Karpas-422 (cell line): ENCODE data around the gene BRD9. TPM values are rescaled to one million over a fixed set of nuclear protein-coding genes. Genes with fewer than 3 reads are reported as not detected.
"Not testable (repeated sequence)": the region's sequence is repeated elsewhere in the genome, so short reads cannot be mapped to it uniquely, and the experiment has no call there.

ENCODE experiments used
- DNase-seq: peaks from one replicate; pipeline ENCODE4 v3.0.0-alpha.2; 2015
- H2AFZ ChIP-seq: fragments of 200-600 bp; sonication (generic); 2 replicates; pipeline ENCODE4 v1.6.1; 2014; ENCODE audit warnings: antibody characterized with exemption, low read length, mixed read lengths
- H3K27ac ChIP-seq: fragments of 200-600 bp; sonication (generic); 2 replicates; pipeline ENCODE4 v1.5.1; 2014; ENCODE audit warnings: mild to moderate bottlenecking, low read length, moderate library complexity
- H3K27me3 ChIP-seq: fragments of 200-600 bp; sonication (generic); 2 replicates; pipeline ENCODE4 v1.6.1; 2014; ENCODE audit warnings: low read length, mixed read lengths
- H3K36me3 ChIP-seq: fragments of 200-600 bp; sonication (generic); 2 replicates; pipeline ENCODE4 v1.6.1; 2014; ENCODE audit warnings: low read length, mixed read lengths; ENCODE audit not compliant: insufficient read depth
- H3K4me1 ChIP-seq: fragments of 200-600 bp; sonication (generic); 2 replicates; pipeline ENCODE4 v1.6.1; 2014; ENCODE audit warnings: mild to moderate bottlenecking, low read length, mixed read lengths
- H3K4me2 ChIP-seq: fragments of 200-600 bp; sonication (generic); 2 replicates; pipeline ENCODE4 v1.6.1; 2014; ENCODE audit warnings: low read length, low read depth, mild to moderate bottlenecking; ENCODE audit not compliant: poor library complexity, severe bottlenecking
- H3K4me3 ChIP-seq: fragments of 200-600 bp; sonication (generic); 2 replicates; pipeline ENCODE4 v1.5.1; 2014; ENCODE audit warnings: mild to moderate bottlenecking, antibody characterized with exemption, low read length, mixed read lengths
- H3K79me2 ChIP-seq: fragments of 200-600 bp; sonication (generic); 2 replicates; pipeline ENCODE4 v1.6.1; 2014; ENCODE audit warnings: mild to moderate bottlenecking, low read length, mixed read lengths
- H3K9ac ChIP-seq: fragments of 200-600 bp; sonication (generic); 2 replicates; pipeline ENCODE4 v1.6.0; 2014; ENCODE audit warnings: low read length
- H3K9me2 ChIP-seq: fragments of 200-600 bp; sonication (generic), shearing (Covaris generic); replicated peaks from 2 replicates; pipeline ENCODE4 v1.6.0; 2014; ENCODE audit warnings: mild to moderate bottlenecking, low read length, moderate library complexity; ENCODE audit not compliant: insufficient read depth
- H3K9me3 ChIP-seq: fragments of 300-700, 200-600 bp; sonication (generic); 2 replicates; pipeline ENCODE4 v1.6.1; 2014; ENCODE audit warnings: low read length, mixed read lengths
- H4K20me1 ChIP-seq: fragments of 200-600 bp; sonication (generic); 2 replicates; pipeline ENCODE4 v1.6.1; 2014; ENCODE audit warnings: mild to moderate bottlenecking, antibody characterized with exemption, low read length, low read depth; ENCODE audit not compliant: insufficient read depth
- total RNA-seq: library from RNA; depleted of rRNA; stranded (reverse); fragments of >200 nt; shearing (Covaris generic); gene quantifications from 2 replicates; pipeline ENCODE4 v1.2.3, GENCODE V29; 2014; ENCODE audit warnings: low replicate concordance

Gene BRD9
- total RNA-seq, 1 experiment from 2014 or later, result 25.7 TPM

DNA sequence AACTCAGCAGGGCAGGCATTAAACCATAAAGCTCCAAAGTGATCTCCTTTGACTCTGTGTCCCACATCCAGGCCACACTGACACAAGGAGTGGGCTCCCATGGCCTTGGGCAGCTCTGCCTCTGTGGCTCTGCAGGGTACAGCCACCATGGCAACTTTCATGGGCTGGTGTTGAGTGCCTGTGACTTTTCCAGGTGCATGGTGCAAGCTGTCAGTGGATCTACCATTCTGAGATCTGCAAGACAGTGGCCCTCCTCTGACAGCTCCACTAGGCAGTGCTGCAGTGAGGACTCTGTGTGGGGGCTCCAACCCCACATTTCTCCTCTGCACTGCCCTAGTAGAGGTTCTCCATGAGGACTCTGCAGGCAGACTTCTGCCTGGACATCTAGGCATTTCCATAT lies 41.4 kb upstream of the BRD9 start:
- H3K27me3 ChIP-seq, H3K79me2 ChIP-seq, H2AFZ ChIP-seq, H3K4me3 ChIP-seq, H4K20me1 ChIP-seq, H3K36me3 ChIP-seq, H3K4me1 ChIP-seq, DNase-seq, H3K9me3 ChIP-seq, H3K4me2 ChIP-seq, H3K9me2 ChIP-seq, H3K27ac ChIP-seq, H3K9ac ChIP-seq: not testable (repeated sequence)

- Histone ChIP-seq H2AFZ (no peak overlapping the region), H3K9me2 (no peaks in the 10 kb centered on the region), H3K4me2 (no peak overlapping the region), H3K36me3 (no peaks in the 10 kb centered on the region), H3K27me3 (no peaks in the 10 kb centered on the region), H3K27ac (no peak overlapping the region), H3K9ac (no peak overlapping the region), H3K9me3 (no peaks in the 10 kb centered on the region), H3K4me3 (no peak overlapping the region), H3K79me2 (no peaks in the 10 kb centered on the region), H3K4me1 (no peaks in the 10 kb centered on the region), H4K20me1 (no peaks in the 10 kb centered on the region)
- DNase-seq, result no peak
Measured at GRCh38 chr5:933251-933861, 40.8 kb upstream of the BRD9 start.

DNA sequence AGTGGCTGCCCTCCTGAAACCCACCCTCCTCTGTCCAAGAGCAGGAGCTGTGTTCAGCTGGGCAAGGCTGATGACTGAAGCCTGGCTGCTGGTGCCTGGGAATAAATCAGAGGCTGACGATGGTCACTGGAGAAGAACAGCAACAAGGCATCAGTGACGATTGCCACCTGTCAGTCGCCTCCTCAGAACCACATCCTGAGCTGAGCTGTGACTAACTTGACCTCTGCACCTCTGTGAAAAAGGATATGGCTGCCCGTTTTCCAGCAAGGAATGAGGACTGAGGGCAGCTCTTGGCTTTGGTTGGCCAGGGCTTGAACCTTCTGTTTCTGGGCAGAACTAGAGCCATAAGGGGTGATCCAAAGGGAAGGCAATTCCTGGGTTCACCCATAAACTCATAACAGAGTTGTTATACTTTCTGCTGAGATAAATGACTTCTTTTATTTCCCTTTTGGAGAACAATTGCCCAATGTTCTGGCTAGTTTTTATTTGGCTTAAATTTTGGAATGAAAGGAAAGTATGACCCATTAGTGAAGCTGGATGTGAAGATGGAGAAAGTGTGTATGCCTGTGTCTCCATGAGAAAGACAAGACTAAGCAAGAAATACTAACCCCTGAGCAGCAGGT lies 40.1 kb upstream of the BRD9 start:
- no peaks in the 10 kb centered on the region for H3K4me1 ChIP-seq
- H3K9ac ChIP-seq, result no peak overlapping the region
- H3K27ac ChIP-seq, result no peak overlapping the region
- DNase-seq, result no peak
- no peaks in the 10 kb centered on the region for H3K9me3 ChIP-seq
- H3K4me2 ChIP-seq, result no peak overlapping the region
- no peaks in the 10 kb centered on the region for H3K9me2 ChIP-seq
- H2AFZ ChIP-seq, result no peak overlapping the region
- no peaks in the 10 kb centered on the region for H3K27me3 ChIP-seq
- no peaks in the 10 kb centered on the region for H4K20me1 ChIP-seq
- no peak overlapping the region for H3K4me3 ChIP-seq
- H3K36me3 ChIP-seq, result no peaks in the 10 kb centered on the region
- no peaks in the 10 kb centered on the region for H3K79me2 ChIP-seq

GRCh38 chr5:932151-932627 lies 39.6 kb upstream of the BRD9 start:
- no peaks in the 10 kb centered on the region for H3K27me3 ChIP-seq
- no peaks in the 10 kb centered on the region for H4K20me1 ChIP-seq
- H3K4me3 ChIP-seq, result no peak overlapping the region
- H3K4me1 ChIP-seq, result no peaks in the 10 kb centered on the region
- no peak overlapping the region for H3K4me2 ChIP-seq
- no peak overlapping the region for H3K27ac ChIP-seq
- H3K9ac ChIP-seq, result no peak overlapping the region
- H3K9me3 ChIP-seq, result no peaks in the 10 kb centered on the region
- no peaks in the 10 kb centered on the region for H3K79me2 ChIP-seq
- no peaks in the 10 kb centered on the region for H3K9me2 ChIP-seq
- no peaks in the 10 kb centered on the region for H3K36me3 ChIP-seq
- no peak for DNase-seq
- no peak overlapping the region for H2AFZ ChIP-seq

- Histone ChIP-seq H4K20me1 (no peaks in the 10 kb centered on the region), H3K4me2 (no peak overlapping the region), H2AFZ (no peak overlapping the region), H3K27me3 (no peaks in the 10 kb centered on the region), H3K4me3 (no peak overlapping the region), H3K9me2 (no peaks in the 10 kb centered on the region), H3K4me1 (no peaks in the 10 kb centered on the region), H3K79me2 (no peaks in the 10 kb centered on the region), H3K9ac (no peak overlapping the region), H3K27ac (no peak overlapping the region), H3K36me3 (no peaks in the 10 kb centered on the region), H3K9me3 (no peaks in the 10 kb centered on the region)
- no peak for DNase-seq
Measured at GRCh38 chr5:931570-932145, 39.1 kb upstream of the BRD9 start.

DNA sequence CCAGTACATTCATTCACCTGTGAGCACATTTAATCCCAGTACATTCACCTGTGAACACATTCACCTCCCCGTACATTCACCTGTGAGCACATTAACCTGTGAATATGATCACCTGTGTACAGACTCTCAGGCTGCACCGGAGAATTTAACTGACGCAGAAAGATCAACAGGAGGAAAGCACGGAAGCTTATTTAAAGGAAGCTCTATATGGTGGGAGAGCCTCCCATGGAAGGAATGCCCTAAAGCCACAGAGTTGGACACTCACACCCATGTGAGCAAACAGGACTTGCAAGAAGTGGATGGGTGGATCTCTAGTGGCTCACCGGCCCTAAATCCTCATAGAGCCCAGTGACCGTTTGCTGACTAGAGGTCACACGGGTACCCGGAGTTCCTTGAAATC lies 38.3 kb upstream of the BRD9 start:
- no peak overlapping the region for H3K4me2 ChIP-seq

DNA sequence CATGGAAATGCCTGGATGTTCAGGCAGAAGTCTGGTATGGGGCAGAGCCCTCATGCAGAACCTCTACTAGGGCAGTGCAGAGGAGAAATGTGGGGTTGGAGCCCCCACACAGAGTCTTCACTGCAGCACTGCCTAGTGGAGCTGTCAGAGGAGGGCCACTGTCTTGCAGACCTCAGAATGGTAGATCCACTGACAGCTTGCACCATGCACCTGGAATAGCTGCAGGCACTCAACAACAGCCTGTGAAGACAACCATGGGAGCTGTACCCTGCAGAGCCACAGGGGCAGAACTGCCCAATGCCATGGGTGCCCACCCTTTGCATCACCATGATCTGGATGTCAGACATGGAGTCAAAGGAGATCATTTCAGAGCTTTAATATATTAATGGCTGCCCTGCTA lies 37.0 kb upstream of the BRD9 start:
- no peaks in the 10 kb centered on the region for H3K27me3 ChIP-seq

More for the DNA sequence above, 38.3 kb upstream of the BRD9 start:
- Histone ChIP-seq H3K9ac (no peak overlapping the region), H3K27me3 (no peaks in the 10 kb centered on the region), H3K79me2 (no peaks in the 10 kb centered on the region), H3K9me2 (no peaks in the 10 kb centered on the region), H3K9me3 (no peaks in the 10 kb centered on the region), H4K20me1 (no peaks in the 10 kb centered on the region), H3K4me3 (no peak overlapping the region), H3K27ac (no peak overlapping the region), H2AFZ (no peak overlapping the region), H3K36me3 (no peaks in the 10 kb centered on the region), H3K4me1 (no peaks in the 10 kb centered on the region)
- DNase-seq, result no peak

GRCh38 chr5:929182-929581 lies 36.6 kb upstream of the BRD9 start:
- H3K9me2 ChIP-seq, H3K9me3 ChIP-seq, H3K4me1 ChIP-seq, H3K4me3 ChIP-seq, H2AFZ ChIP-seq, H3K79me2 ChIP-seq, H3K36me3 ChIP-seq, DNase-seq, H3K4me2 ChIP-seq, H4K20me1 ChIP-seq, H3K27me3 ChIP-seq, H3K27ac ChIP-seq, H3K9ac ChIP-seq: not testable (repeated sequence)

More for the DNA sequence above, 37.0 kb upstream of the BRD9 start:
- no peaks in the 10 kb centered on the region for H3K9me3 ChIP-seq
- no peak overlapping the region for H3K27ac ChIP-seq
- no peaks in the 10 kb centered on the region for H4K20me1 ChIP-seq
- H3K9ac ChIP-seq, result no peak overlapping the region
- H3K4me2 ChIP-seq, result no peak overlapping the region
- H3K79me2 ChIP-seq, result no peaks in the 10 kb centered on the region
- DNase-seq, result no peak
- H3K4me1 ChIP-seq, result no peaks in the 10 kb centered on the region
- no peaks in the 10 kb centered on the region for H3K9me2 ChIP-seq
- H2AFZ ChIP-seq, result no peak overlapping the region
- H3K36me3 ChIP-seq, result no peaks in the 10 kb centered on the region
- H3K4me3 ChIP-seq, result no peak overlapping the region
